HEK293T (cell line): ENCODE results near the gene FSCN2.

ENCODE experiments used
- BHLHE40 ChIP-seq: fragments of 450-650 bp; IDR thresholded peaks from 2 replicates; pipeline ENCODE4 v1.6.1; 2016; ENCODE audit warnings: mild to moderate bottlenecking, moderate library complexity, borderline replicate concordance
- CTBP1 ChIP-seq: fragments of 450-650 bp; IDR thresholded peaks from 2 replicates; pipeline ENCODE4 v1.6.1; 2016; ENCODE audit warnings: borderline replicate concordance
- ELF4 ChIP-seq: fragments of 450-650 bp; IDR thresholded peaks from 2 replicates; pipeline ENCODE4 v1.6.1; 2017; ENCODE audit warnings: antibody characterized with exemption
- HDGF ChIP-seq: fragments of 450-650 bp; IDR thresholded peaks from 2 replicates; pipeline ENCODE4 v1.6.1; 2017; ENCODE audit warnings: antibody characterized with exemption, borderline replicate concordance
- NFRKB ChIP-seq: fragments of 450-650 bp; IDR thresholded peaks from 2 replicates; pipeline ENCODE4 v1.6.1; 2016; ENCODE audit warnings: mild to moderate bottlenecking, moderate library complexity
- SP1 ChIP-seq: fragments of 450-650 bp; IDR thresholded peaks from 2 replicates; pipeline ENCODE4 v1.6.1; 2017
- TF ChIP-seq, protein P1 (sequence below): fragments of 450-650 bp; IDR thresholded peaks from 2 replicates; pipeline ENCODE4 v1.6.1; 2016

DNA sequence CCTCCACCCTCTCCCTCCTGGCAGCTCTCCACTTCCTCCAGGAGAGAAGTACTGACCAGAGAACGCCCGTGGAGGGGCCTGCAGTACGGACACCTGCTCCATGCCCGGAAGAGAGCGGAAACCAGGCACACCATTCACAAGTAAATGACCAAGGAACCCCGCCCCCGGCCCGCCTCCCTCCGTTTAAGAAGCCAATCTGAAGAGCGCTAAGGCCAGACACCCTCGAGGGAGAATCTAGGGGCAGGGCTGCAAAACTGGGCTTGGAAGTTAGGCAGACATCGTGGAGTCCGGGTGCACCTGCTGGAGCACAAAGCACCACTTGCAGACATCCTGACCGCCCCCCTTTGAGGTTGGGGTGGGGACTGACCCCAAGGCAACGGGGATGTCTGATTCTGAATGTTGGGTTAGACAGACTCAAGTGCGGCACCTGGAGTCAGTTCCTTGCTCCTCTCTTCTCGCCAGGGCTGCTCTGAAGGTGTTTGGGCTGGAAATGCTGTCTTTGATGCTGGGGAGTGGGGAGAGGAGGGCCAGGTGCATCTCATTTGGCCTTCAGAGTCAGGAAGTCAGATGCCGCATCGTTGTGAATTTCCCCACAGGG is 24.9 kb downstream of the FSCN2 start:
- TF ChIP-seq ELF4 (no peak), CTBP1 (no peak), SP1 (no peak), HDGF (no peak), NFRKB (no peak), BHLHE40 (no peak)
- TF ChIP-seq, protein P1, sequence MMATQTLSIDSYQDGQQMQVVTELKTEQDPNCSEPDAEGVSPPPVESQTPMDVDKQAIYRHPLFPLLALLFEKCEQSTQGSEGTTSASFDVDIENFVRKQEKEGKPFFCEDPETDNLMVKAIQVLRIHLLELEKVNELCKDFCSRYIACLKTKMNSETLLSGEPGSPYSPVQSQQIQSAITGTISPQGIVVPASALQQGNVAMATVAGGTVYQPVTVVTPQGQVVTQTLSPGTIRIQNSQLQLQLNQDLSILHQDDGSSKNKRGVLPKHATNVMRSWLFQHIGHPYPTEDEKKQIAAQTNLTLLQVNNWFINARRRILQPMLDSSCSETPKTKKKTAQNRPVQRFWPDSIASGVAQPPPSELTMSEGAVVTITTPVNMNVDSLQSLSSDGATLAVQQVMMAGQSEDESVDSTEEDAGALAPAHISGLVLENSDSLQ: no peak
